NOMO-1 (cell line): ENCODE data around the gene FGF7.
A peak's percentile ranks its signal among the peaks of the same experiment; 100 is the strongest.
"Not testable (repeated sequence)": the region's sequence is repeated elsewhere in the genome, so short reads cannot be mapped to it uniquely, and the experiment has no call there.

Experiments used
- DNase-seq, 2 experiments: peaks; one replicate each; lab custom pipeline; 2025; ENCODE audit not compliant: unreplicated experiment in 2 of 2; lab: John Stamatoyannopoulos, UW

FGF7 gene

GRCh38 chr15:49492151-49492550, 69.1 kb downstream of the FGF7 start:
- DNase-seq = no peak

GRCh38 chr15:49492830-49493229, 69.8 kb downstream of the FGF7 start:
- DNase-seq = peak in 1 of 2 experiments; percentile 52

- DNase-seq = no peak
Observed at GRCh38 chr15:49494842-49495241, 71.8 kb downstream of the FGF7 start.

GRCh38 chr15:49495993-49496753, 73.1 kb downstream of the FGF7 start:
- no peak for DNase-seq

GRCh38 chr15:49501586-49501985, 78.5 kb downstream of the FGF7 start:
- no peak for DNase-seq

- no peak for DNase-seq
Observed at GRCh38 chr15:49506341-49506740, 83.3 kb downstream of the FGF7 start.

GRCh38 chr15:49507261-49507660, 84.2 kb downstream of the FGF7 start:
- DNase-seq = no peak

- not testable (repeated sequence) for DNase-seq
Observed at GRCh38 chr15:49512739-49513138, 89.7 kb downstream of the FGF7 start.

- DNase-seq = no peak
Observed at GRCh38 chr15:49521802-49522201, 98.8 kb downstream of the FGF7 start.

GRCh38 chr15:49528289-49528688, 105.2 kb downstream of the FGF7 start:
- no peak for DNase-seq

- no peak for DNase-seq
Observed at GRCh38 chr15:49530092-49530491, 107.0 kb downstream of the FGF7 start.
